HUDEP-2 (cell line): ENCODE results near the gene NDOR1.

Experiments used
- DNase-seq, 76 experiments: peaks; one replicate each; lab custom pipeline; 2025; ENCODE audit not compliant: unreplicated experiment in 76 of 76; lab: John Stamatoyannopoulos, UW

The NDOR1 gene

GRCh38 chr9:137240841-137241489, 35.5 kb downstream of the NDOR1 start, which contains the start of gene TUBB4B:
TSS of gene TUBB4B (plus strand) at chr9:137241287. CDS start at chr9:137241361, 74 bp downstream.
- DNase-seq, result peak in 75 of 76 experiments; percentile 76 to 100 (median 99)

DNA sequence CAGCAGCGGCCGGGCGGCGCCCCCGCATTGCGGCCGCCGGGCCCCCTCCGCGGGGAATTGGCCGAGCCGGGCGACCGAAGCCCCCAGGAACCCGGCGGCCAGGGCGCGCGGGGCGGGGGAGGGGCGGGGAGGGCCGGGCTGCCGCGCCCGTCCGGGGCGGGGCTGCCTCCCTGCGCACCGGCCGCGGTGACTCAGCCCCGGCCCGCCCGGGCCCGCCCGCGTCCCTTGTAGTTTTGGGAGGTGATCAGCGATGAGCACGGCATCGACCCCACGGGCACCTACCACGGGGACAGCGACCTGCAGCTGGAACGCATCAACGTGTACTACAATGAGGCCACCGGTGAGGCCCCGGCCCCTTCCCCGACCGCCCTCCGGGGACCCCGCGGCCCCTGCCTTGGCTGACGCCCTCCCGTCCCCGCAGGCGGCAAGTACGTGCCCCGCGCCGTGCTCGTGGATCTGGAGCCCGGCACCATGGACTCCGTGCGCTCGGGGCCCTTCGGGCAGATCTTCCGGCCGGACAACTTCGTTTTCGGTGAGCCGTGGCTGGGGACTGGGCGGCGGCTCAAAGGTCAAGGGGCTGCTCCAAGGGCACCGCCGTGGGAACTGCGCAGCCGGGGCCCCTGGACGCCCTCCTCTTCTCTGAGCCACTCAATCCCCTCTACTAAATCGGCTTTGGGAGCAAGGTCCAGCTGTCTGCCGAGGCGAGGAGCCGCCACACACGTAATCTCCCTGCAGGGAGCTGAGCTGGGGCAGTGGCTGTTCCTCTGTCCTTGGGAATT, 36.2 kb downstream of the NDOR1 start:
- peak in 53 of 76 experiments; percentile 15 to 77 (median 58) for DNase-seq

- peak in 3 of 76 experiments; percentile 12 to 31 (median 24) for DNase-seq
These were observed 37.0 kb downstream of the NDOR1 start for GRCh38 chr9:137242269-137243203.

DNA sequence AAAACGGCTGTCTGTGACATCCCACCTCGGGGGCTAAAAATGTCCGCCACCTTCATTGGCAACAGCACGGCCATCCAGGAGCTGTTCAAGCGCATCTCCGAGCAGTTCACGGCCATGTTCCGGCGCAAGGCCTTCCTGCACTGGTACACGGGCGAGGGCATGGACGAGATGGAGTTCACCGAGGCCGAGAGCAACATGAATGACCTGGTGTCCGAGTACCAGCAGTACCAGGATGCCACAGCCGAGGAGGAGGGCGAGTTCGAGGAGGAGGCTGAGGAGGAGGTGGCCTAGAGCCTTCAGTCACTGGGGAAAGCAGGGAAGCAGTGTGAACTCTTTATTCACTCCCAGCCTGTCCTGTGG, 37.7 kb downstream of the NDOR1 start:
- peak in 1 of 76 experiments; percentile 18 for DNase-seq

- DNase-seq, result peak in 24 of 76 experiments; percentile 8 to 62 (median 33)
These were observed 38.4 kb downstream of the NDOR1 start for GRCh38 chr9:137243626-137244485.

DNA sequence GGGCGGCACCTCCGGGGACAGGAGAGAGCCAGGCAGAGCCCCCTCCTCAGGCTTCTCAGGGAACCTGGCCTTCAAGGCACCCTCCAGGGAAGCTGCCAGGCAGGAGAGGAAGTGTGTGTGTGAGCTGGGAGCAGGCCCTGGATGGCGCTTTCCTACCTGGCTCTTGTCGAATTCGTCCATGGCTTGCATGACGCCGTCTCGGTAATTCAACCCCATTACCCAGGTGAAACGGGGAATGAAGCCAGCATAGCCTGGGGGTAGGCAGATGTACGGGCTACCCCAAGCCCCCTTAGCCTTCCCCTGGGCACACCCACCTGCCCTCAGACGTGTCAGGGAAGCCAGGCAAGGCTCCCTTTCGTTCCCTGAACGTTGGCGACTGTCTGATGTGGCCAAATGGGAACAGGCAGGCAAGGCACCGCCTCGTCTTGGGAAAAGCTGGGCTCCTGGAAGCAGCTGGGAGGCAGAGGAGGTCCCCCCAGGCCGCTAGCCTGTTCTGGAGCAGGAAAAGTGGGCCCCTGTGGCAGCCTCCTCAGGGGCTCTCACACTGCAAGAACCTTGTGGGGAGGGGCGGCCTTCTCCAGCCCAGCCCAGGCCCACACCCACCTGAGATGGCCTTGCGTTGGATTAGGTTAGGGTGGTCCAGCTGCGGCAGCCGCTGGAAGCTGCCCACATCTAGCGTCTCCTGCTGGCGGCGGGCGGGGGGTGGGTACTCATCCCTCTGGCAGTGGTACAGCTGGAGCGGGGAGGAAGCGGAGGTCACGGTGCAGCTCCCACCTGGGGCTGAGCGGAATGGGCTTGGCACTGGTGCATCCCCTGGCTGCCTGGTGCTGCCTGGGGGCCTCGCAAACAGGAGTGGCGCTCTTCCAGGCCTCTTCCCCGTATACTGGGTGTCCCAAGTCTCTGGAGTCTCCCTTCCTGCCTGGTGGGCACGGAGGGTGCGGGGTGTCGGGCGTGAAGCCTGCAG, 39.3 kb downstream of the NDOR1 start:
- peak in 2 of 76 experiments; percentile 29 to 36 for DNase-seq

DNA sequence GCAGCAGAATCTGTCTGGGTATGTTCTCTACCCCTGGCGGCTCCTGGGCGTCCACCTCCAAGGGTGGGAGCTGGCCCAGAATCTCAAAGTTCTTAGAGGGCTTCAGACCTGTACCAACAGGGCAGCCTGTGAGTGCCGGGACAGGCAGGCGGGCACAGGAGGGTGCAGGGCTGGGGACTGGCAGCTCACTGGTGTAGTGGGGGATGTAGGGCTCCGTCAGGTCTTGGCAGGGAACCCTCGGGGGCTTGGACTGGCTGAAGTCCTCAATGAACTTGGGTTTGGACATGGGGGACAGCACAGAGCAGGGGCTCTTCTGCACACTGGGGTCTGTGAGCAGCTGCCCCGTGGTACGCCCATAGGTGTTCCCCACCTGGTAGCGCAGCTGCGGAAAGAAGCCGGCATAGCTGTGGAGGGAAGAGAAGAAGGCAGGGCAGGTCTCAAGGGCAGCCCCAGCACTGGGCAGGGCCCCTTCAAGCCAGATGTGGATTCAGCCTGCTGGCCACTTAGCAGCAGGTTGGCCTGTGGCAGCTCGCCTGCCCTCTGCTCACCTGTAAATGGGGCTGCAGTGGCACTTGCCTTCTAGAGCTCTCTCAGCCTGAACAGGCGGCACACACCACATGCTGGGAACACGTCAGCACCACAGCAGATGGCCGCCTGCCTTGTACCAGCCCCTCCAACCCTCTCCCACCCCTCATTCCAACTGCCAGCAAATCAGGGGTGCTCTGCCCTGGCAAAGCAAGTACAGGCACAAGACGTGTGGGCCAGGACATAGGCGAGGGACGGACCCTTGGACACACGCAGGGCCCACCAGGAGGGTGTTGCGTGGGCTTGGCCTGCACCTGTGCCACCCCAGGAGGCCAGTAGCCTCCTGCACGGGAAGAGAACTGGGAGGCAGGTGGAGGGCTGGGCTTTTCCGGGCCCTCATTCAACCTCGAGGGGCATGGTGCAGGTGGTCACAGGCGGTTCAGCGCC, 40.2 kb downstream of the NDOR1 start:
- no peak for DNase-seq

DNA sequence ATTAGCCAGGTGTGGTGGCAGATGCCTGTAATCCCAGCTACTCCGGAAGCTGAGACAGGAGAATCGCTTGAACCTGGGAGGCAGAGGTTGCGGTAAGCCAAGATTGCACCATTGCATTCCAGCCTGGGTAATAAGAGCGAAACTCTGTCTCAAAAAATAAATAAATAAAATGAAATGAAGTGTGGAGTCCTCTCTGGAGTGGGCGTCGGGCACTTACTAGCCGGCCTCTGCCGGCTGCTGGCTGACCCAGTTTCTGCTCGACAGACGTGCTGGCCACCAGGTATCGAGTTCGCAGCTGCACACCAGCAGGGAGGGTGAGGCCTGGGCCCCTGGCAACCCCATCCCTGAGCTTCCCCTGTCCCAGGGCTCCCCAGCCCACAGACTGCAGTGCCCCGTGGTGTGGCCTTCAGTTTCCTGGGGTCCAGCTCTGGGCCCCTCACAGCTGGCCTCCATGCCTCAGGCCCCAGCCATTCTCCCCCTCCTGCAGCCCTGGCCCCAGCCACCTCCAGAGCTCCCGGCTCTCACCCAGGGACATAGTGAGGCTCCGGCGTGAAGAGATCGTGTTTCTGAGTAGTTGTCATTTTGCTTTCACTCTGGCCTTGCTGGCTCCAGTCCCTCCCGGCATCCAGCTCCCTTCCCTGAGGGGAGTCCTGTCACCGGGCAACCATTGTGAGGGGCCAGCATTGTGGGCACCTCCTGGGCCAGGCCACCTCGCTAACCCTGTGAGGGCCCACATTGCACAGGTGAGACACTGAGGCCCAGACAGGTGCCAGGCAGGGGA, 41.8 kb downstream of the NDOR1 start:
- DNase-seq, result no peak

DNA sequence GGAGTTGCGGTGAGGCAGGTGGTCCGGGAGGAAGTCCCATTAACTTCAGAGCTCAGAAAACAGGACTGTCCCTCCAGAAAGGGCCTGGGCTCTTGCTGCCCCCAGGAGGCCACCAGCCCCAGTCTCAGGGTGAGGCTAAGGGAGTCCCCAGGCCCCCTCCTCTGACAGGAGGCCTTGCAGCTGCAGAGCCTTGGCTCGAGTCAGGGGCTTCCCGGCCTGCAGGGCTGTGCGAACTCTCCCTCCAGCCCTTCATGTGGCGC, 42.3 kb downstream of the NDOR1 start:
- no peak for DNase-seq

DNA sequence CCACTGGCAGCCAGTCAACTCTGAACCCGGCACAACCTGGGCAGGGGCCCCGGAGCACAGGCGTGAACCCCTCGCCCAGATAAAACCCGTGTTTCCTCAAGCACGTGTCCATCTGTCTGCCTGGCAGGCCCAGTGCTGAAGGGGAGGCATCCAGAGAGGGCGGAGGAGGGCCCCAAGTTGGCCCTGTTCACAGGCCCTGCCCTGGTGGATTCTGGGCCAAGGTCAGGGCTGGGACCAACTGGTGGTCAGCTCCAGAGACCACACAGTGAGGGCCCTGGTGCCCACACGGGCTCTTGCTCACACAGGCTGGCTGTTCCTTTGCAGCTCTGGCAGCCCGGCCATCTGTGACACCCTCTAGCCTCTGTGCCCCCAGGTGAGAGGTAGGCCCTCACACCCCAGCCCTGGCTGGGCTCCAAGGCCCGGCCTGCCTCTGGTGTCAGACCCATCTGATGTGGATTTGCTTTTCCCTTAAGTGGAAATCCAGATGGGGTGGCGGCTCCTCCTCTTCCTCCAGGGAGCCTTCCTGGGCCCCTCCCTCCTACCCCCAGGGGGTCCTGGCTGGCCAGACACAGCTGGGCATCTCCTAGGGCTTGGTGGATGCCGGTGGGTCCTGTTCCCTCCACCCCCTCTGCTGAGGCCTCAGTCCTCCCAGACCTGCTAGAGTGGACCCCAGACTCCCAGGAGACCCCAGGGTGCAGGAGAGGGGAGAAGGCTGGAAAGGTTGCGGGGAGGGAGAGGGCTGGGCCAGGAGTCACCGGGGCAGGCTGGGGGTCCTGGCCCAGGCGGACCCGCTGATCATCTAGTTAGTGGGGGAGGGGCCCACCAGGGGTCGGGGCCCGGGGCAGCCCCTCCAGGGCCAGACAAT, 45.1 kb downstream of the NDOR1 start:
- DNase-seq, result peak in 71 of 76 experiments; percentile 12 to 86 (median 64)

GRCh38 chr9:137251194-137251461, 45.6 kb downstream of the NDOR1 start, which contains the start of gene STPG3:
TSS of gene STPG3 (plus strand) at chr9:137251286. CDS start at chr9:137251287, 1 bp downstream.
- DNase-seq, result no peak

DNA sequence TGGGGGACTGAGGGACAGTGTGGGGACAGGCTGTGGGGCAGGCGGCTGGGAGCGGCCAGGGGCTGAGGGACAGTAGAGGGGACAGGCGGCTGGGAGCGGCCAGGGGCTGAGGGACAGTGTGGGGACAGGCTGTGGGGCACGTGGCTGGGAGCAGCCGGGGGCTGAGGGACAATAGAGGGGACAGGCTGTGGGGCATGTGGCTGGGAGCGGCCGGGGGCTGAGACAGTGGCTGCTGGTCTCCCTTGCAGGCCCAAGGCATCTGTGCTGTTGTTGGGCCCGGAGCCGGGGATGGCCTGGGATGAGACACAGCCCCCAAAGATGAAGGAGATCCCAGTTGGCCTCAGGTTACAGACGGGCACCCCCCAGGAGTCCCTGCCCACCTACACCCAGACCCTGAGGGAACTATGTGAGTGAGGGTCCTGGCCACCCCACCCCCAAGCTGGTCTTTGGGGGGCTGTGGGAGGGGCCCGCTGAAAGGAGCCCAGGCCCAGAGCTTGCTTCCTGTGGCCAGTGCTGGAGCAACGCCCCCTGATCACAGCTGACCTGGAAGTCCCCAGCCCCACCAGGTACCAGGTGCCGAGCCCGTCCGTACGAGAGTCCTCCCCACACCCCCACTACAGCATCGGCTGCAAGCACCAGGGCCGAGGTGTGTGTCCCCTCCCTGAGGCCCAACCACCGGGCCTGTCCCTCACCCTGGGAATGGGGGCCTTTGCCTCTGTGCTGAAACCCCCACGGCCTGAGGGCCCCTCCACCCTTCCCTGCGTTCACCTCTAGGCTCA, 46.2 kb downstream of the NDOR1 start:
- no peak for DNase-seq

GRCh38 chr9:137252555-137253506, 47.3 kb downstream of the NDOR1 start:
- no peak for DNase-seq
